Measurements from ENCODE around the gene DNAH6.

Gene DNAH6

GRCh38 chr2:84628486-84628885 lies 112.2 kb downstream of the DNAH6 start:
- TF ChIP-seq ZC3H10 (CRISPR knock-in tag; IDR thresholded peaks at IDR 0.05) (no peak), SNAI2 (CRISPR knock-in tag; IDR thresholded peaks at IDR 0.05) (no peak), TOX (CRISPR knock-in tag; IDR thresholded peaks at IDR 0.05; ENCODE audit: borderline replicate concordance) (no peak), POU6F1 (CRISPR knock-in tag; IDR thresholded peaks at IDR 0.05; ENCODE audit: borderline replicate concordance, low read depth) (no peak), OSR1 (CRISPR knock-in tag; IDR thresholded peaks at IDR 0.05) (no peak), ZFP30 (CRISPR knock-in tag; IDR thresholded peaks at IDR 0.05) (no peak), PPARA (CRISPR knock-in tag; IDR thresholded peaks at IDR 0.05; ENCODE audit: borderline replicate concordance) (no peak)
- TF ChIP-seq, protein P1, sequence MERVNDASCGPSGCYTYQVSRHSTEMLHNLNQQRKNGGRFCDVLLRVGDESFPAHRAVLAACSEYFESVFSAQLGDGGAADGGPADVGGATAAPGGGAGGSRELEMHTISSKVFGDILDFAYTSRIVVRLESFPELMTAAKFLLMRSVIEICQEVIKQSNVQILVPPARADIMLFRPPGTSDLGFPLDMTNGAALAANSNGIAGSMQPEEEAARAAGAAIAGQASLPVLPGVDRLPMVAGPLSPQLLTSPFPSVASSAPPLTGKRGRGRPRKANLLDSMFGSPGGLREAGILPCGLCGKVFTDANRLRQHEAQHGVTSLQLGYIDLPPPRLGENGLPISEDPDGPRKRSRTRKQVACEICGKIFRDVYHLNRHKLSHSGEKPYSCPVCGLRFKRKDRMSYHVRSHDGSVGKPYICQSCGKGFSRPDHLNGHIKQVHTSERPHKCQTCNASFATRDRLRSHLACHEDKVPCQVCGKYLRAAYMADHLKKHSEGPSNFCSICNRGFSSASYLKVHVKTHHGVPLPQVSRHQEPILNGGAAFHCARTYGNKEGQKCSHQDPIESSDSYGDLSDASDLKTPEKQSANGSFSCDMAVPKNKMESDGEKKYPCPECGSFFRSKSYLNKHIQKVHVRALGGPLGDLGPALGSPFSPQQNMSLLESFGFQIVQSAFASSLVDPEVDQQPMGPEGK (CRISPR knock-in tag; IDR thresholded peaks at IDR 0.05; ENCODE audit: borderline replicate concordance): no peak
- TF ChIP-seq, protein P2, sequence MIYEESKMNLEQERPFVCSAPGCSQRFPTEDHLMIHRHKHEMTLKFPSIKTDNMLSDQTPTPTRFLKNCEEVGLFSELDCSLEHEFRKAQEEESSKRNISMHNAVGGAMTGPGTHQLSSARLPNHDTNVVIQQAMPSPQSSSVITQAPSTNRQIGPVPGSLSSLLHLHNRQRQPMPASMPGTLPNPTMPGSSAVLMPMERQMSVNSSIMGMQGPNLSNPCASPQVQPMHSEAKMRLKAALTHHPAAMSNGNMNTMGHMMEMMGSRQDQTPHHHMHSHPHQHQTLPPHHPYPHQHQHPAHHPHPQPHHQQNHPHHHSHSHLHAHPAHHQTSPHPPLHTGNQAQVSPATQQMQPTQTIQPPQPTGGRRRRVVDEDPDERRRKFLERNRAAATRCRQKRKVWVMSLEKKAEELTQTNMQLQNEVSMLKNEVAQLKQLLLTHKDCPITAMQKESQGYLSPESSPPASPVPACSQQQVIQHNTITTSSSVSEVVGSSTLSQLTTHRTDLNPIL (CRISPR knock-in tag; IDR thresholded peaks at IDR 0.05; ENCODE audit: low read depth): no peak
- TF ChIP-seq, protein P3, sequence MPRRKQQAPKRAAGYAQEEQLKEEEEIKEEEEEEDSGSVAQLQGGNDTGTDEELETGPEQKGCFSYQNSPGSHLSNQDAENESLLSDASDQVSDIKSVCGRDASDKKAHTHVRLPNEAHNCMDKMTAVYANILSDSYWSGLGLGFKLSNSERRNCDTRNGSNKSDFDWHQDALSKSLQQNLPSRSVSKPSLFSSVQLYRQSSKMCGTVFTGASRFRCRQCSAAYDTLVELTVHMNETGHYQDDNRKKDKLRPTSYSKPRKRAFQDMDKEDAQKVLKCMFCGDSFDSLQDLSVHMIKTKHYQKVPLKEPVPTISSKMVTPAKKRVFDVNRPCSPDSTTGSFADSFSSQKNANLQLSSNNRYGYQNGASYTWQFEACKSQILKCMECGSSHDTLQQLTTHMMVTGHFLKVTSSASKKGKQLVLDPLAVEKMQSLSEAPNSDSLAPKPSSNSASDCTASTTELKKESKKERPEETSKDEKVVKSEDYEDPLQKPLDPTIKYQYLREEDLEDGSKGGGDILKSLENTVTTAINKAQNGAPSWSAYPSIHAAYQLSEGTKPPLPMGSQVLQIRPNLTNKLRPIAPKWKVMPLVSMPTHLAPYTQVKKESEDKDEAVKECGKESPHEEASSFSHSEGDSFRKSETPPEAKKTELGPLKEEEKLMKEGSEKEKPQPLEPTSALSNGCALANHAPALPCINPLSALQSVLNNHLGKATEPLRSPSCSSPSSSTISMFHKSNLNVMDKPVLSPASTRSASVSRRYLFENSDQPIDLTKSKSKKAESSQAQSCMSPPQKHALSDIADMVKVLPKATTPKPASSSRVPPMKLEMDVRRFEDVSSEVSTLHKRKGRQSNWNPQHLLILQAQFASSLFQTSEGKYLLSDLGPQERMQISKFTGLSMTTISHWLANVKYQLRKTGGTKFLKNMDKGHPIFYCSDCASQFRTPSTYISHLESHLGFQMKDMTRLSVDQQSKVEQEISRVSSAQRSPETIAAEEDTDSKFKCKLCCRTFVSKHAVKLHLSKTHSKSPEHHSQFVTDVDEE (CRISPR knock-in tag; IDR thresholded peaks at IDR 0.05): no peak
- TF ChIP-seq, protein P4, sequence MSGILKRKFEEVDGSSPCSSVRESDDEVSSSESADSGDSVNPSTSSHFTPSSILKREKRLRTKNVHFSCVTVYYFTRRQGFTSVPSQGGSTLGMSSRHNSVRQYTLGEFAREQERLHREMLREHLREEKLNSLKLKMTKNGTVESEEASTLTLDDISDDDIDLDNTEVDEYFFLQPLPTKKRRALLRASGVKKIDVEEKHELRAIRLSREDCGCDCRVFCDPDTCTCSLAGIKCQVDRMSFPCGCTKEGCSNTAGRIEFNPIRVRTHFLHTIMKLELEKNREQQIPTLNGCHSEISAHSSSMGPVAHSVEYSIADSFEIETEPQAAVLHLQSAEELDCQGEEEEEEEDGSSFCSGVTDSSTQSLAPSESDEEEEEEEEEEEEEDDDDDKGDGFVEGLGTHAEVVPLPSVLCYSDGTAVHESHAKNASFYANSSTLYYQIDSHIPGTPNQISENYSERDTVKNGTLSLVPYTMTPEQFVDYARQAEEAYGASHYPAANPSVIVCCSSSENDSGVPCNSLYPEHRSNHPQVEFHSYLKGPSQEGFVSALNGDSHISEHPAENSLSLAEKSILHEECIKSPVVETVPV (CRISPR knock-in tag; IDR thresholded peaks at IDR 0.05): no peak
- no peak for ATAC-seq

GRCh38 chr2:84629550-84629949 lies 113.3 kb downstream of the DNAH6 start:
- no peak for ATAC-seq
- TF ChIP-seq TCF4 (CRISPR knock-in tag; IDR thresholded peaks at IDR 0.05; ENCODE audit: borderline replicate concordance) (no peak), SNAI2 (CRISPR knock-in tag; IDR thresholded peaks at IDR 0.05) (no peak), POU6F1 (CRISPR knock-in tag; IDR thresholded peaks at IDR 0.05; ENCODE audit: borderline replicate concordance, low read depth) (no peak), ISL1 (CRISPR knock-in tag; IDR thresholded peaks at IDR 0.05) (no peak), ZNF70 (CRISPR knock-in tag; IDR thresholded peaks at IDR 0.05) (no peak), BACH2 (CRISPR knock-in tag; IDR thresholded peaks at IDR 0.05; ENCODE audit: borderline replicate concordance) (no peak), OSR1 (CRISPR knock-in tag; IDR thresholded peaks at IDR 0.05) (no peak), ARNTL (CRISPR knock-in tag; IDR thresholded peaks at IDR 0.05; ENCODE audit: borderline replicate concordance, low read depth) (no peak), ZC3H10 (CRISPR knock-in tag; IDR thresholded peaks at IDR 0.05) (no peak), ZFP30 (CRISPR knock-in tag; IDR thresholded peaks at IDR 0.05) (no peak), TOX (CRISPR knock-in tag; IDR thresholded peaks at IDR 0.05; ENCODE audit: borderline replicate concordance) (no peak), ZFP3 (CRISPR knock-in tag; IDR thresholded peaks at IDR 0.05) (no peak), ZNF565 (CRISPR knock-in tag; conservative IDR thresholded peaks at IDR 0.05; ENCODE audit: low read depth) (no peak)
- TF ChIP-seq, protein P1 (CRISPR knock-in tag; IDR thresholded peaks at IDR 0.05; ENCODE audit: borderline replicate concordance): no peak
- TF ChIP-seq, protein P2 (CRISPR knock-in tag; IDR thresholded peaks at IDR 0.05; ENCODE audit: low read depth): no peak
- TF ChIP-seq, protein P3 (CRISPR knock-in tag; IDR thresholded peaks at IDR 0.05): no peak
- TF ChIP-seq, protein P4 (CRISPR knock-in tag; IDR thresholded peaks at IDR 0.05): no peak

Data from SK-N-SH treated with all-trans-retinoic acid at 6 μM for 48 hours (cell line).